GM23338 (cell line): ENCODE measurements around the gene C1orf198. TPM values are rescaled to one million over a fixed set of nuclear protein-coding genes. Genes with fewer than 3 reads are reported as not detected.

Experiments used
- ATAC-seq: fragments of 200-7000 bp; cut with Tn5 transposase; 3 replicates; pipeline ENCODE4 v1.9.1; 2020
- DNase-seq: peaks from one replicate; pipeline ENCODE4 v3.0.0-alpha.2; 2015; ENCODE audit warnings: low spot score
- H2AFZ ChIP-seq: fragments of 200-600 bp; sonication (generic); 2 replicates; pipeline ENCODE4 v1.8.0; 2016; ENCODE audit warnings: antibody characterized with exemption, mild to moderate bottlenecking, moderate library complexity
- H3F3A ChIP-seq: fragments of 200-600 bp; sonication (generic); replicated peaks from 2 replicates; pipeline ENCODE4 v1.8.0; 2017; ENCODE audit warnings: antibody characterized with exemption, mixed run types, low read depth
- H3K27ac ChIP-seq: fragments of 200-600 bp; sonication (generic); 2 replicates; pipeline ENCODE4 v1.6.1; 2016; ENCODE audit warnings: low read depth
- H3K27me3 ChIP-seq: fragments of 200-600 bp; sonication (generic); 2 replicates; pipeline ENCODE4 v1.8.0; 2016; ENCODE audit warnings: mild to moderate bottlenecking, mixed run types, moderate library complexity; ENCODE audit not compliant: insufficient read depth
- H3K36me3 ChIP-seq: fragments of 200-600 bp; sonication (generic); 2 replicates; pipeline ENCODE4 v1.8.0; 2016; ENCODE audit warnings: mild to moderate bottlenecking; ENCODE audit not compliant: insufficient read depth
- H3K4me1 ChIP-seq: fragments of 200-600 bp; sonication (generic); 2 replicates; pipeline ENCODE4 v1.8.0; 2016; ENCODE audit warnings: mild to moderate bottlenecking, moderate library complexity; ENCODE audit not compliant: insufficient read depth
- H3K4me2 ChIP-seq: fragments of 200-600 bp; sonication (generic); 2 replicates; pipeline ENCODE4 v1.7.1; 2017; ENCODE audit warnings: mixed run types
- H3K4me3 ChIP-seq: fragments of 200-600 bp; sonication (generic); 2 replicates; pipeline ENCODE4 v1.6.1; 2016; ENCODE audit warnings: mixed run types
- H3K79me2 ChIP-seq: fragments of 200-600 bp; sonication (generic); replicated peaks from 2 replicates; pipeline ENCODE4 v1.8.0; 2017; ENCODE audit warnings: mild to moderate bottlenecking; ENCODE audit not compliant: insufficient read depth
- H3K9me2 ChIP-seq: fragments of 200-600 bp; sonication (generic); 2 replicates; pipeline ENCODE4 v1.8.0; 2017; ENCODE audit not compliant: insufficient read depth
- H4K20me1 ChIP-seq: fragments of 200-600 bp; sonication (generic); replicated peaks from 2 replicates; pipeline ENCODE4 v1.8.0; 2017; ENCODE audit warnings: mild to moderate bottlenecking; ENCODE audit not compliant: insufficient read depth
- H3K27ac Mint-ChIP-seq: 2 replicates; pipeline ENCODE4 v1.8.0; 2020; ENCODE audit warnings: inconsistent platforms, mild to moderate bottlenecking, moderate library complexity, mixed read lengths
- H3K27me3 Mint-ChIP-seq: 3 replicates; pipeline ENCODE4 v1.8.0; 2022; ENCODE audit warnings: low read depth, mild to moderate bottlenecking, moderate library complexity, mixed read lengths, inconsistent platforms; ENCODE audit not compliant: insufficient read depth, poor library complexity
- H3K36me3 Mint-ChIP-seq: 3 replicates; pipeline ENCODE4 v1.8.0; 2021; ENCODE audit warnings: low read depth, mild to moderate bottlenecking, inconsistent platforms, moderate library complexity, mixed read lengths
- H3K4me1 Mint-ChIP-seq: 3 replicates; pipeline ENCODE4 v1.8.0; 2020; ENCODE audit warnings: mild to moderate bottlenecking, inconsistent platforms, mixed read lengths
- H3K4me3 Mint-ChIP-seq: 3 replicates; pipeline ENCODE4 v1.8.0; 2021; ENCODE audit warnings: moderate library complexity, mild to moderate bottlenecking, inconsistent platforms, mixed read lengths
- H3K9me3 Mint-ChIP-seq: 3 replicates; pipeline ENCODE4 v1.8.0; 2020; ENCODE audit warnings: moderate library complexity, mild to moderate bottlenecking, inconsistent platforms, mixed read lengths
- EZH2 ChIP-seq: fragments of 200-600 bp; sonication (generic); IDR thresholded peaks from one replicate; pipeline ENCODE4 v1.8.0; 2017; ENCODE audit warnings: antibody characterized with exemption, mild to moderate bottlenecking, low read depth; ENCODE audit not compliant: unreplicated experiment
- EZH2phosphoT487 ChIP-seq: fragments of 200-600 bp; sonication (generic); IDR thresholded peaks from one replicate; pipeline ENCODE4 v1.8.1; 2018; ENCODE audit warnings: antibody characterized with exemption; ENCODE audit not compliant: unreplicated experiment
- ZNF114 ChIP-seq: fragments of 250-450 bp; sonication (Bioruptor Pico); IDR thresholded peaks from 2 replicates; pipeline ENCODE4 v1.5.0; 2020; ENCODE audit warnings: mild to moderate bottlenecking, moderate library complexity
- ZNF462 ChIP-seq: fragments of 250-450 bp; sonication (Bioruptor Pico); IDR thresholded peaks from 2 replicates; pipeline ENCODE4 v1.5.0; 2020; ENCODE audit warnings: mild to moderate bottlenecking, moderate library complexity
- polyA plus RNA-seq: library from polyadenylated mRNA; unstranded; fragments of >200 nt; fragmentation: Nextera tagmentation; extraction: Ambion mirVana; gene quantifications from 2 replicates; pipeline ENCODE4 v1.2.1, GENCODE V29; 2016
- total RNA-seq: library from RNA; depleted of rRNA; stranded (reverse); fragments of >200 nt; shearing (Covaris generic); gene quantifications from 2 replicates; pipeline ENCODE4 v1.2.3, GENCODE V29; 2014
- TF ChIP-seq, protein P1 (sequence below): IDR thresholded peaks from 2 replicates; pipeline ENCODE4 v1.6.1; 2016; ENCODE audit warnings: antibody characterized with exemption
- TF ChIP-seq, protein P2 (sequence below): IDR thresholded peaks from one replicate; pipeline ENCODE4 v1.6.1; 2018; ENCODE audit warnings: antibody characterized with exemption; ENCODE audit not compliant: unreplicated experiment

The C1orf198 gene
- total and polyA plus RNA-seq, 2 experiments from 2014 or later: 14.9 to 46.6 TPM

DNA sequence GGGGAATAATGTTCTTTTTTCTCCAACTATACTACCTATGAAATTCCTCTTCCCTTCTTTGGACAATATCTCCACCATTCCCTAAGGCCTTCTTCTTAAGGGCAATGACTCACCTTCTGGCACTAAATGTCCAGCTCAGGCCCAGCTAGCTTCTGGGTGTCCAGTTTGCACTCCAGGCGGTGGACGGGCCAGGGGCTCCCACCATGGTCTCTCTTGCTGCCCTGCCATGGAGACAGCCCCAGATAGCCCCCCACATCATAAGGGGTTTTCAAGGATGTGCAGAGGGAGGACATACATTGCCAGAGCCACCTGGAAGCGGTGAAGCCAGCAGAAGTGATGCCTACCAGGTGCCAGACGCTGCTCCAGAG, 43.8 kb downstream of the C1orf198 start:
- no peaks in the 10 kb centered on the region for H3K36me3 Mint-ChIP-seq
- no peaks in the 10 kb centered on the region for H3K4me1 Mint-ChIP-seq
- Histone ChIP-seq H3K9me2 (no peaks in the 10 kb centered on the region; the same call in 1 of the 2 replicates), H3K4me2 (no peak overlapping the region), H4K20me1 (no peaks in the 10 kb centered on the region; the same call in 1 of the 2 replicates), H3K4me1 (no peaks in the 10 kb centered on the region), H2AFZ (no peak overlapping the region), H3K27ac (no peak overlapping the region), H3K4me3 (no peak overlapping the region), H3K36me3 (no peaks in the 10 kb centered on the region), H3K79me2 (no peaks in the 10 kb centered on the region), H3F3A (no peaks in the 10 kb centered on the region), H3K27me3 (no peaks in the 10 kb centered on the region)
- ATAC-seq: no peak
- no peak overlapping the region for H3K27ac Mint-ChIP-seq
- TF ChIP-seq EZH2: no peak
- no peak for TF ChIP-seq ZNF114
- TF ChIP-seq, protein P1, sequence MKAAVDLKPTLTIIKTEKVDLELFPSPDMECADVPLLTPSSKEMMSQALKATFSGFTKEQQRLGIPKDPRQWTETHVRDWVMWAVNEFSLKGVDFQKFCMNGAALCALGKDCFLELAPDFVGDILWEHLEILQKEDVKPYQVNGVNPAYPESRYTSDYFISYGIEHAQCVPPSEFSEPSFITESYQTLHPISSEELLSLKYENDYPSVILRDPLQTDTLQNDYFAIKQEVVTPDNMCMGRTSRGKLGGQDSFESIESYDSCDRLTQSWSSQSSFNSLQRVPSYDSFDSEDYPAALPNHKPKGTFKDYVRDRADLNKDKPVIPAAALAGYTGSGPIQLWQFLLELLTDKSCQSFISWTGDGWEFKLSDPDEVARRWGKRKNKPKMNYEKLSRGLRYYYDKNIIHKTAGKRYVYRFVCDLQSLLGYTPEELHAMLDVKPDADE: no peak
- no peak for TF ChIP-seq EZH2phosphoT487
- DNase-seq: no peak
- peaks cover 2% of the 10 kb centered on the region for H3K27me3 Mint-ChIP-seq
- H3K9me3 Mint-ChIP-seq: no peaks in the 10 kb centered on the region
- H3K4me3 Mint-ChIP-seq: no peak overlapping the region

DNA sequence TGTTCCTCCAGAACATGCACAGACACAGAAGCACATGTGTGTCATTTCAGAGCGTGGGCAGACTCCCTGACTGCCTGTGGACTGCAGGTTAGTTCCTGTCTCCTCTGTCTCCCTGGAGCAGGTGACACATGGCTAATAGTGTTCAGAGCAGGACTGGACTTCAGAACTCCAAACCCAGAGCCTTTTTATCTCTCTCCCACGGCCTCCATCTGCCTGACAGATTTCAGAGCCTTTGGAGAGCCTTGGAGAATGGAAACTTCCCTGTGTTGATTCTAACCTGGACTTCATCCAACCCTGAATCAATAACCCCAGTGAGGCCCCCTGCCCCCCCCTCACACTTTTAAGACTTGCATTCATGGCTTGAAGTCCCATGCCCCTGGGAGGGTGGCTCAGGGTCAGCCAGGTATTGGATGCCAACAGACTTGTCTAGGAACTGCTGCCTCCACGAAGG, 44.4 kb downstream of the C1orf198 start:
- Histone ChIP-seq H3K4me2 (no peak overlapping the region), H3F3A (no peaks in the 10 kb centered on the region), H3K36me3 (no peaks in the 10 kb centered on the region), H3K79me2 (no peaks in the 10 kb centered on the region), H2AFZ (no peak overlapping the region), H3K9me2 (no peaks in the 10 kb centered on the region; the same call in 1 of the 2 replicates), H3K4me1 (no peaks in the 10 kb centered on the region), H3K27me3 (no peaks in the 10 kb centered on the region), H3K27ac (no peak overlapping the region), H4K20me1 (no peaks in the 10 kb centered on the region; the same call in 1 of the 2 replicates), H3K4me3 (no peak overlapping the region)
- H3K9me3 Mint-ChIP-seq: no peaks in the 10 kb centered on the region
- no peaks in the 10 kb centered on the region for H3K4me1 Mint-ChIP-seq
- TF ChIP-seq ZNF114: no peak
- no peak overlapping the region for H3K27ac Mint-ChIP-seq
- H3K36me3 Mint-ChIP-seq: no peaks in the 10 kb centered on the region
- ATAC-seq (no peak), DNase-seq (no peak)
- peaks cover 2% of the 10 kb centered on the region for H3K27me3 Mint-ChIP-seq
- H3K4me3 Mint-ChIP-seq: no peak overlapping the region

GRCh38 chr1:230823426-230823825, 44.9 kb downstream of the C1orf198 start:
- DNase-seq (no peak), ATAC-seq (no peak)
- H3K27me3 Mint-ChIP-seq: peaks cover 2% of the 10 kb centered on the region
- Histone ChIP-seq H3K27ac (no peak overlapping the region), H3K4me2 (no peak overlapping the region), H2AFZ (no peak overlapping the region), H3F3A (no peaks in the 10 kb centered on the region), H3K79me2 (no peaks in the 10 kb centered on the region), H3K27me3 (no peaks in the 10 kb centered on the region), H4K20me1 (no peaks in the 10 kb centered on the region; the same call in 1 of the 2 replicates), H3K9me2 (no peaks in the 10 kb centered on the region; the same call in 1 of the 2 replicates), H3K4me1 (no peaks in the 10 kb centered on the region), H3K4me3 (no peak overlapping the region), H3K36me3 (no peaks in the 10 kb centered on the region)
- H3K4me1 Mint-ChIP-seq: no peaks in the 10 kb centered on the region
- no peak overlapping the region for H3K4me3 Mint-ChIP-seq
- H3K36me3 Mint-ChIP-seq: no peaks in the 10 kb centered on the region
- no peak overlapping the region for H3K27ac Mint-ChIP-seq
- H3K9me3 Mint-ChIP-seq: no peaks in the 10 kb centered on the region
- TF ChIP-seq ZNF462 (CRISPR knock-in tag): no peak
- TF ChIP-seq, protein P2, sequence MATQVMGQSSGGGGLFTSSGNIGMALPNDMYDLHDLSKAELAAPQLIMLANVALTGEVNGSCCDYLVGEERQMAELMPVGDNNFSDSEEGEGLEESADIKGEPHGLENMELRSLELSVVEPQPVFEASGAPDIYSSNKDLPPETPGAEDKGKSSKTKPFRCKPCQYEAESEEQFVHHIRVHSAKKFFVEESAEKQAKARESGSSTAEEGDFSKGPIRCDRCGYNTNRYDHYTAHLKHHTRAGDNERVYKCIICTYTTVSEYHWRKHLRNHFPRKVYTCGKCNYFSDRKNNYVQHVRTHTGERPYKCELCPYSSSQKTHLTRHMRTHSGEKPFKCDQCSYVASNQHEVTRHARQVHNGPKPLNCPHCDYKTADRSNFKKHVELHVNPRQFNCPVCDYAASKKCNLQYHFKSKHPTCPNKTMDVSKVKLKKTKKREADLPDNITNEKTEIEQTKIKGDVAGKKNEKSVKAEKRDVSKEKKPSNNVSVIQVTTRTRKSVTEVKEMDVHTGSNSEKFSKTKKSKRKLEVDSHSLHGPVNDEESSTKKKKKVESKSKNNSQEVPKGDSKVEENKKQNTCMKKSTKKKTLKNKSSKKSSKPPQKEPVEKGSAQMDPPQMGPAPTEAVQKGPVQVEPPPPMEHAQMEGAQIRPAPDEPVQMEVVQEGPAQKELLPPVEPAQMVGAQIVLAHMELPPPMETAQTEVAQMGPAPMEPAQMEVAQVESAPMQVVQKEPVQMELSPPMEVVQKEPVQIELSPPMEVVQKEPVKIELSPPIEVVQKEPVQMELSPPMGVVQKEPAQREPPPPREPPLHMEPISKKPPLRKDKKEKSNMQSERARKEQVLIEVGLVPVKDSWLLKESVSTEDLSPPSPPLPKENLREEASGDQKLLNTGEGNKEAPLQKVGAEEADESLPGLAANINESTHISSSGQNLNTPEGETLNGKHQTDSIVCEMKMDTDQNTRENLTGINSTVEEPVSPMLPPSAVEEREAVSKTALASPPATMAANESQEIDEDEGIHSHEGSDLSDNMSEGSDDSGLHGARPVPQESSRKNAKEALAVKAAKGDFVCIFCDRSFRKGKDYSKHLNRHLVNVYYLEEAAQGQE: no peak
